Measurements from ENCODE around the gene SDHA. TPM values are rescaled to one million over a fixed set of nuclear protein-coding genes. Genes with fewer than 3 reads are reported as not detected.

The SDHA gene
- total RNA-seq (2014; rRNA removed; shearing (Covaris generic)) = 124 and 137 TPM in 2 replicates
- 101 and 105 TPM in 2 replicates for polyA plus RNA-seq (2015; cell fraction: cytosol; rRNA removed)
- 190 and 226 TPM in 2 replicates for polyA plus RNA-seq (2015; cell fraction: nucleus; rRNA removed)

DNA sequence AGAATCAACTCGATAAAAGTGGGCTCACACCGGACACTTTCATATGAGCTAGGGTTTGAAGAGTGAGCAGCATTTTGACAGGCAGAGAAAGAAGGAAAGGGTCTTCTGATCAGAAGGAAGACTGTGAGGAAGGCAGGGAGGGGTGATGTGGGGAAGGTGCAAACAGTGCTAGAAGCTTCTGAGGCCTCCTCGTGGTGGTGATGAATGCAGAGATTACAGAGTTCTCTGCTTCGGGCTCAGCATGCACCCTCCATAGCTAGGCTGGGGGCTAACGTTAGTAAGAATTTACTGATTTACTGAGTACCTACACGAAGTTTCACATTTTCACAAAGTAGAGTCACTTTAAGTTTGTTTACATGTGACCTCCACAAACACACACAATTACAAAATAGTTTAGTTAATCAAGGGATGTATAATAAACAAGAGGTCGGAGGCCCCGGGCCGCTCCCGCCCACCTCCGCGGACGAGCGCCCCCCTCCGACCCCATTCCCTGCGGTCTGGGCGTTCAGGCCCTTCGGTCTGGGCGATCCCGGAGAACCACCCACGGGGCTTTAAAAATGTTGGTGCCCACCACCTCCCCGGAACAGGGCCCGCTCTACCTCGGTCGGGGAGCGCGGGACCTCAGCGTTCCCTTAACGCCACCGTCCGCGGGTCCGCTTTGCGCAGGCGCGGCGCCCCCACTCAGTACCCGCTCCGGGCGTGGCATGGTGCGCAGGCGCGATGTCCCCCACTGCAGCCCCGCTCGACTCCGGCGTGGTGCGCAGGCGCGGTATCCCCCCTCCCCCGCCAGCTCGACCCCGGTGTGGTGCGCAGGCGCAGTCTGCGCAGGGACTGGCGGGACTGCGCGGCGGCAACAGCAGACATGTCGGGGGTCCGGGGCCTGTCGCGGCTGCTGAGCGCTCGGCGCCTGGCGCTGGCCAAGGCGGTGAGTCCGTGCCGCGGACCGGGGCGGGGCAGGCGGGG lies at the start of gene SDHA, which contains the start of gene CCDC127:
SDHA (plus strand) TSS at position 827 of the 963 bp plus-strand sequence; CDS start at position 863, 36 bp downstream.
CCDC127 (minus strand) TSS at position 660 of the 963 bp plus-strand sequence. CDS start 1,304 bp downstream, outside the sequence.
- peak; percentile 91 for DNase-seq (ENCODE audit: low read depth)

DNA sequence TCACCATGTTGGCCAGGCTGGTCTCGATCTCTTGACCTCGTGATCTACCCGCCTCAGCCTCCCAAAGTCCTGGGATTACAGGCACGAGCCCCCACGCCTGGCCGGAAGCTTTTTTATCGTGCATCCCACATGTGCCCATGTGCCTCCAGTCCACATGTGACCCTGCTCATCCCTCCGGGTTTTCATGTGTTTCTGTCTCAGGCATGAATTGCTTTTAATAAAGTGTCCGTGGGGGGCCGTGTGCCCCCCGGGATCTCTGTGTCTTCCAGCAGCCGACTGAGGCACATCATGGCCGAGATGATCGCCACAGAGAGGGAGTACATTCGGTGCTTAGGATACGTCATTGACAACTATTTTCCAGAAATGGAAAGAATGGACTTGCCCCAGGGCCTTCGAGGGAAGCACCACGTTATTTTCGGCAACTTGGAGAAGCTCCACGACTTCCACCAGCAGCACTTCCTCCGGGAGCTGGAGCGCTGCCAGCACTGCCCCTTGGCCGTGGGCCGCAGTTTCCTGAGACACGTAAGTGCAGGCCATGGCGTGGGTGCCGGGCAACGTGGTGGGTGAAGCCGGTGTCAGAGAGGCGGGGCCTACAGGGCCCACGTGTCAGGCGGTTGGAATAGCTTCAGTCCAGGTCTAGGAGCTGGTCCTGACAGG lies 48.9 kb upstream of the SDHA start:
- no peak for DNase-seq (ENCODE audit: low read depth)

DNA sequence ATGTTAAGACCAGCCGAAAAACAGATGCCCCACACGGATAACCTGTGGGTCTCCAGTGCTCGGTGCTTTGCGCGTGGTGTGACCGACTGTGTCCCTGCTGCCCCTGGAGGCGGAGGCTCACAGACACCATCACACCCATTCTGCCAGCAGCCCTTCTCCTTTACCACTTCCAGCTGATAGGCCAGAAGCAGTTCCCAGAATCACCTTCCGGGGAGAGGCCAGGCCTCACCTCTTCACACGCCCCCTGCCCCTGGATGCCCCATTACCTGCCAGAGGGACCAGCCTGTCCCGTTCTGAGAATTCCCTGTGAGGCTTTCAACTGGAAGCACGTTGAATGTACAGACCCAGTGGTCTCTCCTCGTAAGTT lies 48.4 kb upstream of the SDHA start:
- no peak for DNase-seq (ENCODE audit: low read depth)

DNA sequence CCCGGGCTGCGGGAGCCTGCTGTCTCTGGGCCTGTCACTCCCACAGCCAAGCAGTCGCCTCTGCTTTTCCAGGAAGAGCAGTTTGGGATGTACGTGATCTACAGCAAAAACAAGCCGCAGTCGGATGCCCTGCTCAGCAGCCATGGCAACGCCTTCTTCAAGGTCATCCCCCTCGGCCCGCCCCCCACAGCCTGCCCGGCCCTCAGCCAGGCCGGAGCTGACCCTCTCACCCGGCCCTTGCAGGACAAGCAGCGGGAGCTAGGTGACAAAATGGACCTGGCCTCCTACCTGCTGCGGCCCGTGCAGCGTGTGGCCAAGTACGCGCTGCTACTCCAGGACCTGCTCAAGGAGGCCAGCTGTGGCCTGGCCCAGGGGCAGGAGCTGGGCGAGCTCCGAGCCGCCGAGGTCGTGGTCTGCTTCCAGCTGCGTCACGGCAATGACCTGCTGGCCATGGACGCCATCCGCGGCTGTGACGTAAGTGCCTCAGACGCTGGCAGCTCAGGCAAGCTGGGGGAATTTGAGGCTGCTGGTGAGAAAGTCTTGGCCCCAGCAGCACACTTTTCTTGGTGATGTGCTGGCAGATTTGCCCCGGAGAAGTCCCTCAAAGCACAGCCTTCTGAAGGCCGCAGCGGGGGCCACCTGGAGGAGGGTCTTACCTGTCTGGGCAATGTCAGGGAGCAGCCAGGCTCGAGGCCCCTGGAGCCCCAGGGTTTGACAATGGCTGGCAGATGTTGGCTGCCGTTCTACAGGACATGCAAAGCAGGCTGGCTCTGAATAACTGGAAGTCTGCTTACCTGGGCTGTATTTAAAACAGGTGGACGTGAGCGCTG lies 46.9 kb upstream of the SDHA start:
- DNase-seq (ENCODE audit: low read depth) = no peak

DNA sequence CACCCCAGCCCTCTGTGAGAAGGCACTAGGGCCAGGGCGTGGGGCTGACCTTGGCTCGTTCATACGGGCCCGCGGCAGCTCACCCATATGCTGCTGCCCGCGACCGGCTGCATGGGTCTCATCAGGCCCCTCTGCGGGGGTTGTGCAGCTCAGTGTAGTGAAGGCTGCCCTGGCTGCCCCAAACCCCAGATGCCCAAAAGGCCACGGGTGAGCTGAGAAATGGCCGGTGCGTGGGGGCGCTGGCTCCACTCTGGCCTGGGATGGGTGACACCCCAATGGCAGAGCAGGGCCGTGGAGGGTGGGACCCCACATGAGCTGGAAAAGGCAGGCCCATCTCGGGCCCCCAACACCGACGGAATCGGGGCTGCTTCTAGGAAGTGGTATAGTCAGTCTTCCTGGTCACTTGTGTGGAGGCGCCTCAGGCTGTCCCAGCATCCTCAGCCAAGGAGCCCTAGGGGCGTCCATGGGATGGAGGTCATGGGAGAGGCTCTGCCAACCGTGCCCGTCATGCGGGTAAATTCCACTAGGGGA lies 46.3 kb upstream of the SDHA start:
- DNase-seq (ENCODE audit: low read depth) = no peak

DNA sequence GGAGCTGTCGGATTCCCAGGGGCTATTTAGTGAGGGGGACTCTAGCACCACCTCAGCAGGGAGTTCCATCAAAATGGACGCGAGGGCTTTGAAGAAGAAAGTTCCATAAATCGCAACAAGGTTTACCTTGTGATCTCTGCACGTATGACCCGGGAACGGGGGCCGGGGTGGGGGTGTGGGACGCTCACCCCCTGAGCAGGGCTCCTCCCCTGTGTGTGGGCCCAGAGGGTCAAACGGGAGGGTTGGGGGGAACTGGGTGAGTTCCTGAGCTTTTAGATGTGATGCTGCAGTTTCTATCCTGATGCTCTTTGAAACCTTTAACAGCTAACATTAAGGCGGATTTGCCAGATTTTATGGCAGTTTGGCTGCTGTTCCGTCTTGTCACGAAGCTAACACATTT lies 45.7 kb upstream of the SDHA start:
- DNase-seq (ENCODE audit: low read depth) = no peak

DNA sequence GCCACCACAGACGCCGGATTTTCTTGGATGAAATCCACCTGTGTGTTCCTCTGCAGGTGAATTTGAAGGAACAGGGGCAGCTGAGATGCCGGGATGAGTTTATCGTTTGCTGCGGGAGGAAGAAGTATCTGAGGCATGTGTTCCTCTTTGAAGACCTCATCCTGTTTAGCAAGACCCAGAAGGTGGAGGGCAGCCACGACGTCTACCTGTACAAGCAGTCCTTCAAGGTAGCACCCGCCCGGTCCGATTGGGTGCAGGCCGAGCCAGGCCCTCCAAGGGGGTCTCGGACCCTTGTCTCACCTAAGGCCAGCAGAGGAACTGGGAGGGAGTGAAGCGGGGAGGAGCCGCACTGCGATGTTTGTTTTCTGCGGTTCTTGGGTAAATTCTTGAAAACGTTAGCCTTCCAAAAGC lies 45.3 kb upstream of the SDHA start:
- no peak for DNase-seq (ENCODE audit: low read depth)

DNA sequence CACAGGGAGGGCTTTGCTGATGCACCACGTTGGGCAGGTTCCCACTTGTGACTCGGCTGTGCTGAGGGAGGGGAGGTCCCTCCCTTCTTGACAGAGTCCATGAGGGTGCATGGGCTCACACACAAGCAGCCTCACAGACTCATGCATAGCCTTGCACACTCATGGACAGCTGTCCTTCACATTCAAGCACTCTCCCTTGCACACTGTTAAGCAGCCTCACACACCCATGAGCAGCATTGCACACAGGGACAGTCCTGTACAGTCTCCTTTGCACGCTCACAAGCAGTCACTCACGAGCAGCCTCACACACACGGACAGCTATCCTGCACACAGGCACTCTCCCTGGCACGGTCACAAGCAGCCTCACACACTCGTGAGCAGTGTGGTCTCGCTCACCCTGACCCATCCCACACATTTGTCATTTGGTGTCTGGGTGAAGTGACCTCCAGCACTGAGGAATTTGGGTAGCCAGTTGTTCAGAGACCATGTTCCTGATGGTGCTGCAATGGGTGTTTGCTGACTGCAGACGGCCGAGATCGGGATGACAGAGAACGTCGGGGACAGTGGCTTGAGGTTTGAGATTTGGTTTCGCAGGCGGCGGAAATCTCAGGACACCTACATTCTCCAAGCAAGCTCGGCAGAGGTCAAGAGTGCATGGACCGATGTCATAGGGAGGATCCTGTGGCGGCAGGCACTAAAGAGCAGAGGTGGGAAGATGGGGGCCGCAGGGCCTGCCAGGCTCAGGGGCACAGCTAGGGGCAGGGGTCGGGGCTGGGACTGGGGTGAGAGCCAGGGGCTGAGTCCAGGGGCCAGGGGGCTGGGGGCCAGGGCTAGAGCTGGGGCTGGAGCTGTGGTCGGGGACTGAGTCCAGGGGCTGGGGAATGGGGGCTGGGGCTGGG lies 44.5 kb upstream of the SDHA start:
- no peak for DNase-seq (ENCODE audit: low read depth)

DNA sequence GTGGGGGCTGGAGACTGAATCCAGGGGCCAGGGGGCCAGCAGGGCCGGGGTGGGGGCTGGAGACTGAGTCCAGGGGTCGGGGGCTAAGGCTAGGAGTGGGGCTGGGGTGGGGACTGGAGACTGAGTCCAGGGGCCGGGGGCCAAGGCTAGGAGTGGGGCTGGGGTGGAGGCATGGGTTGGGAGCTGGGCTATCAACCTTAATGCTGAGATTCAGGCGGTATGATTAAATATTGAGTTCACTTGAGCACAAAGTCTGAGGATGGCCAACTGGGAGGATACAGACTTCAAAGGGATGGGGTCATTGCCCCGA lies 43.9 kb upstream of the SDHA start:
- no peak for DNase-seq (ENCODE audit: low read depth)

DNA sequence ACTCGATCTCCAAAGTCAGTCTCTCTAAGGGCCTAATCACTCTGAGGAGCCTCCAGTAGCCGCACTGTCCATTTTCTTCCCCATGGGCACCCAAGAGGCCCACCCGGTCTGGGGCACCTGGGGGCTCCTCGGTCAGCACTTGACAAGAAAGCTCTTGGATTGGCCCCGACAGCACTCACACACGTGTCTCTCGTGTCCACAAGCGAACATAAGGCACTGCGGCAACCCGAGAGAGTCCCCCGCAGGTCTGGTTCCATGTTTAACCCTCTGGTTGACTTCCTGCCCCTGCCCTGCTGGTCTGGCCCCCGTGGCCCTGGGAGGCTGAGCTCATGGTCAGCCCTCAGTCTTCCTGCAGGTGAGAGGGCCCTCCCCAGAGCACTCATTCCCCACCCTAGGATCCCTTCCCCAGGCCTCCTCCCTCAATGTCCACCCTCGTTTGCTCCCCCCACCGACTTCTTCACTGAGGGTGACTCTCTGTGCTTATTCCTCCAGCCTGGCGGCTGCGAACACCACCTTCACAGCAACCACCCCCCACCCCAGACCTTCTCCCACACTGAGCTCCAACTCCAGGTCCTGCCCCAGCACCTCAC lies 43.1 kb upstream of the SDHA start:
- DNase-seq (ENCODE audit: low read depth) = no peak

DNA sequence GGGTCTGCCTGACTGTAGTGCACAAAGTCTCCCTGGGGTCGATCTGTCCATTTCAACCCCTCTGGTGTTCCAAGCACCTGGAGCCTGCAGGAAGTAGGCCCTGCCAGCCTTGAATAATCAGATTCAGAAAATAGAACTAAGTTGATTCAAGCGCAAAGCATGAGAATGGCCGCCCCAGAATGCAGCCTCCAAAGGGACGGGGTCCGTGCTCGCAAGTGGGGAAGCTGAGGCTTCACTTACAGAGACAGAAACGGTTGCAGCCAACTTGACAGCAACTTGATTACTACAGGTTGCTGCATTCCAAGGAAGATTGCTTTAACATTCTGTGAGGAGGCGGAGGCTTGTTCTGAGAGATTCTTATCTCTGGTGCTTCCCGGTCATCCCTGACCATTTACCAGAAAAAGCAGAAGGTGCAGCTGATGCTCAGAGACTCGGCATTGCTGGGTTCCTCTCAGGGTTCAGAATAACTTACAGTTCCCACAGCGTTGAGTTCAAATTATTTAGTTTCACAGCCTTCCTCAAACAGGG lies 41.8 kb upstream of the SDHA start:
- no peak for DNase-seq (ENCODE audit: low read depth)

DNA sequence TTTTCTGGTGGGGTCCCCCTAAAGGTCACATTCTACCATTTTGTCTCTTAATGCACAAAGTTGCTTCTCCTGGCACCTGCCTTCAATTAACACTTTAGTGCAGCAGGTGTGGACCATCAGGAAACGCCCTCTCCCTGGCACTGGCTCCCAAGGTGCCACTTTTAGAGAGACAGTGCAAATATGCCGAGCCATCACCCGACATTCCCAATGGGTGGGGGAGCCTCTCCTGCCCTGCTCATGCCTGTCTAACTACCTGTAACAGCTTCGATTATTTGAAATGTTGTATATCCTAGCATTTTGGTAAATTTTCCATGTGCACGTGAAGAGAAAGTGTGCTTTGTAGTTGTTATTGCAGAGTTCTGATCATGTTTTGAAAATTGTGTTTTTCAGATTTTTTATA lies 40.0 kb upstream of the SDHA start:
- no peak for DNase-seq (ENCODE audit: low read depth)

DNA sequence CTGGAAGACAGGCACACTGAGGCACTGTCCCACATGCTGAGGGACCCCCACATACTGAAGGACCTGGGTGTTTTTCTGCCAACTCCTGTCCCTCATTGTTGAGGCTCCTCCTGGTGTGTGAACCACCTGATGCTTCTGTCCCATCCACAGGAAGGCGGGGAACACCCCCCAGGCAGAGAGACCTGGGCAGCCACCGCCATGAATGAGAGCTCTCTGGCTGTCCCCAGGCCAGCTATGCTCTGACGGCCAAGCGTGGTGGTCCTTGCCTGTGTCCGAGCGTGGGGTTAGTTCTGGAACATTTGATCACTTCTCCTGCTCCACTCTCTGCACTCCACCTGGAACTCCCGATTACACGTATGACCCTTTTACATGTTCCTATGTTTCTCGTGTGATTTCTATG lies 38.7 kb upstream of the SDHA start:
- no peak for DNase-seq (ENCODE audit: low read depth)

DNA sequence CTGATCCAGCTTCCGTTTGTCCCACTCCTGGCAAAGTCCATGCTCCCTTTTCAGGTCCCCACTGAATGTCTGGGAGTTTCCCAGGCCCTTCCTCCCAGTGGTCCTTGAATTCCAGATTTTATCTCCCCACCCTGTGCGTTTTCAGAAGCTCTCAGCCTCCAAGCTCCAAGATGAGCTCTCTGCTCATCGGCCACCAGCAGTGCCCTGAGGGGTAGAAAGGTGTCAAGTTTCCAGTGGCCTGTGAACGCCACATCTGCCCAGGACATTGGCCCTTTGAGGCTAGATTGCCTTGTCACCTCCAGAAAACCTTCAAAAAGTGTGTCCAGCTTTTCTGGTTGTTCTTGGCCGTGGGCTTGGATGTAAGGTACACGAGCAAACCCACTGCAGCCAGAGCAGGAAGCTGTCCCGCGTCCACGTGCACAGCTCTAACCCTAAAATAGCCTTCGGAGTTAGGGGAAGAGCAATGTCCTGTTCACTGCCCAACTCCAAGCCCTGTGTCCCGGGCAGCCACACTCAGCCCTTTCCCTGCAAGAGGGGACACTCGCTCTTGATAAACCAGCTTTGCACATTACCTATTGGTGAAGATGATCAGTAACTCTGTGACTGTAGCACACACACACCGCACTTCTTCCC lies 37.7 kb upstream of the SDHA start:
- no peak for DNase-seq (ENCODE audit: low read depth)

DNA sequence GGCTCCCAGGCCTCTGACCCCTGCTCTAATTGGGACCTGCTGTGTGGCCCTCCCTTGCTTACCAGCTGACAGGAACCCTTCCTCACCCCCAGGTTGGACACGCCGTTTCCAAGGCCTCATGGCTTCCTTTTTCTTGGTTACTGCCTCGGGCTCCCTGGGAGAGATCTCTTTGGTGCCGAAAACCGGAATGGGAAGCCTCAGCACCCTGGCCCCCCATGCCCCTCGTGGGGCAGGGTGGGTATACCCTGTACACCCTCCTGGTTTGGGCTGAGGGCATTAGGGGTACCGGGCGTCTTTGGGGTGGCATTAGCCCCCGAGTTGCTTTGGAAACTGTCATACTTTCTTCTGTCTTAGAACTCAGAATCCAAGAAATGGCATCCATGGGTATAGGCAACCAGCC lies 37.0 kb upstream of the SDHA start:
- DNase-seq (ENCODE audit: low read depth) = no peak

DNA sequence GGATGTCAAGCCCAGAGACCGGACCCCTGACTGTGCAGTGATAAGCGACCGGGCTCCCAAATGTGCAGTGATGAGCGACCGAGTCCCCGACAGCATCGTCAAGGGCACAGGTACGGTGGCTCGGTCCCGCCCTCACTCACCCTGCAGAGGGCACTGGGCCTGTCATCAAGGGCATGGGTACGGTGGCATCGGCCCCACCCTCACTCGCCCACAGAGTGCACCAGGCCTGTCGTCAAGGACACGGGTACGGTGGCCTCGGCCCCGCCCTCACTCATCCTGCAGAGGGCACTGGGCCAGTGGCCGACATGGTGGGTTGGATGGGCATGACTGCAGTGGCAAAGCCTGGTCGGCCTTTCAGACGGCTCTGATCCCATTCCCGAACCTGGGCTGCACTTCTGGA lies 36.6 kb upstream of the SDHA start:
- no peak for DNase-seq (ENCODE audit: low read depth)

DNA sequence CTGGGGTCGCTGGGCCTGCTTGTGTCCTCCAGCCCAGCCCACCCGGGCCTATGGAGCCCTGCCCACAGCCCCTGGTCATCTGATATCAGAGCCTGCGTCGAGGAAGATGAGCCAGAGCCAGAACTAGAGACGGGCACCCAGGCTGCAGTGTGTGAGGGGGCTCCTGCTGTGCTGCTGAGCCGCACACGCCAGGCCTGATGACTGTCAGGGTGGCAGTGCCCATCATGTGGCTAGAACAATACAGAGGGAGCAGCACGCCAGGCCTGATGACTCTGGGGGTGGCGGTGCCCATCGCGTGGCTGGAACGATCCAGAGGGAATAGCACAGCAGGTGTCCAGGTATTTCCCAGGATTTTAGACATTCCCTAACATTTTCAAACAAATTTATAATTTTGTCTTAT lies 36.0 kb upstream of the SDHA start:
- no peak for DNase-seq (ENCODE audit: low read depth)

DNA sequence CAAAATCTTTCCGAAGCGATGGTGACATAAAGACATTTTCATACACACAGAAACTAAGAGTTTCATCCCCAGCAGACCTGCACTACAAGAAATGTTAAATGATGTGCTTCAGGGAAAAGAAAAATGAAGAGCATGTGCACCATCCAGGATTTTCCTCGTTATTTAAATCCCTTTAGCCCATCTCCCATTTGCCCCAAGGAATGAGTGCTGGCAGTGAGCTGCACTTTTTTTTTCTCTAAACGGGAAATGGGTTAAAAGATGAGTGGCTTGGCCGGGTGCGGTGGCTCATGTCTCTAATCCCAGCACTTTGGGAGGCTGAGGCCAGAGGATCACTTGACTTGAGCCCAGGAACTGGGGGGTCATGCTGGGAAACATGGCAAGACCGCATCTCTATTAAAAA lies 33.6 kb upstream of the SDHA start:
- no peak for DNase-seq (ENCODE audit: low read depth)
